ENCODE measurements around the gene GPLD1.

The GPLD1 gene

GRCh38 chr6:24506814-24507520 is 17.6 kb upstream of the GPLD1 start:
- TF ChIP-seq CTCF (IDR thresholded peaks at IDR 0.05; ENCODE audit: control insufficient read depth, extremely low read depth, insufficient read depth) = no peak
- DNase-seq (ENCODE audit: low read depth) = no peak
- no peak overlapping the region for H3K4me3 ChIP-seq (ENCODE audit: low read depth, low read length)

GRCh38 chr6:24504649-24505586 is 15.5 kb upstream of the GPLD1 start:
- no peak for TF ChIP-seq CTCF (IDR thresholded peaks at IDR 0.05; ENCODE audit: control insufficient read depth, extremely low read depth, insufficient read depth)
- no peak overlapping the region for H3K4me3 ChIP-seq (ENCODE audit: low read depth, low read length)
- DNase-seq (ENCODE audit: low read depth) = no peak

GRCh38 chr6:24504287-24504648 is 14.9 kb upstream of the GPLD1 start:
- TF ChIP-seq CTCF (IDR thresholded peaks at IDR 0.05; ENCODE audit: control insufficient read depth, extremely low read depth, insufficient read depth) = no peak
- DNase-seq (ENCODE audit: low read depth) = no peak
- no peak overlapping the region for H3K4me3 ChIP-seq (ENCODE audit: low read depth, low read length)

GRCh38 chr6:24501914-24502313 is 12.5 kb upstream of the GPLD1 start:
- no peak for TF ChIP-seq CTCF (IDR thresholded peaks at IDR 0.05; ENCODE audit: control insufficient read depth, extremely low read depth, insufficient read depth)
- H3K4me3 ChIP-seq (ENCODE audit: low read depth, low read length) = no peak overlapping the region
- DNase-seq (ENCODE audit: low read depth) = no peak

- H3K4me3 ChIP-seq (ENCODE audit: low read depth, low read length) = no peak overlapping the region
- no peak for DNase-seq (ENCODE audit: low read depth)
- no peak for TF ChIP-seq CTCF (IDR thresholded peaks at IDR 0.05; ENCODE audit: control insufficient read depth, extremely low read depth, insufficient read depth)
Observed at GRCh38 chr6:24501374-24501773, 12.0 kb upstream of the GPLD1 start.

- DNase-seq (ENCODE audit: low read depth) = no peak
- no peak overlapping the region for H3K4me3 ChIP-seq (ENCODE audit: low read depth, low read length)
- no peak for TF ChIP-seq CTCF (IDR thresholded peaks at IDR 0.05; ENCODE audit: control insufficient read depth, extremely low read depth, insufficient read depth)
Observed at GRCh38 chr6:24500683-24501082, 11.3 kb upstream of the GPLD1 start.
